HL-60/S4 treated with retinoic acid at 250 ng/mL for 4 days and 3 days (cell line): ENCODE data around the gene SLC25A13.
"Not testable (repeated sequence)": the region's sequence is repeated elsewhere in the genome, so short reads cannot be mapped to it uniquely, and the experiment has no call there.

Experiments
- in situ Hi-C: fragments of 300-500 bp; cut with MboI; formaldehyde crosslinking; loops from 2 replicates; pipeline ENCODE4 v1.7.0; 2022; ENCODE audit warnings: low sequenced_read_pairs

Gene SLC25A13

GRCh38 chr7:96174812-96175211 is 147.1 kb downstream of the SLC25A13 start:
- in situ Hi-C loops: no loop called here

GRCh38 chr7:96173781-96174180 is 148.1 kb downstream of the SLC25A13 start:
- in situ Hi-C loops: no loop called here

- in situ Hi-C loops: no loop called here
Observed at GRCh38 chr7:96169439-96169838, 152.5 kb downstream of the SLC25A13 start.

- in situ Hi-C loops: no loop called here
Observed at GRCh38 chr7:96167424-96167823, 154.5 kb downstream of the SLC25A13 start.

- in situ Hi-C loops: no loop called here
Observed at GRCh38 chr7:96161897-96162296, 160.0 kb downstream of the SLC25A13 start.

GRCh38 chr7:96157856-96158255 is 164.0 kb downstream of the SLC25A13 start:
- in situ Hi-C loops: no loop called here

- in situ Hi-C loops: not testable (repeated sequence)
Observed at GRCh38 chr7:96154506-96154905, 167.4 kb downstream of the SLC25A13 start.

- in situ Hi-C loops: no loop called here
Observed at GRCh38 chr7:96152706-96153105, 169.2 kb downstream of the SLC25A13 start.

GRCh38 chr7:96151889-96152288 is 170.0 kb downstream of the SLC25A13 start:
- in situ Hi-C loops: no loop called here

- in situ Hi-C loops: no loop called here
Observed at GRCh38 chr7:96144260-96144526, 177.7 kb downstream of the SLC25A13 start.

- in situ Hi-C loops: no loop called here
Observed at GRCh38 chr7:96143495-96144259, 178.2 kb downstream of the SLC25A13 start.

GRCh38 chr7:96136600-96137239 is 185.2 kb downstream of the SLC25A13 start:
- in situ Hi-C loops: no loop called here

GRCh38 chr7:96135241-96135640 is 186.7 kb downstream of the SLC25A13 start:
- in situ Hi-C loops: no loop called here

GRCh38 chr7:96131525-96131924 is 190.4 kb downstream of the SLC25A13 start:
- in situ Hi-C loops: no loop called here

GRCh38 chr7:96127746-96128145 is 194.2 kb downstream of the SLC25A13 start:
- in situ Hi-C loops: no loop called here

- in situ Hi-C loops: no loop called here
Observed at GRCh38 chr7:96126382-96126781, 195.5 kb downstream of the SLC25A13 start.

- in situ Hi-C loops: no loop called here
Observed at GRCh38 chr7:96122746-96123145, 199.2 kb downstream of the SLC25A13 start.

- in situ Hi-C loops: no loop called here
Observed at GRCh38 chr7:96121752-96122151, 200.1 kb downstream of the SLC25A13 start.

GRCh38 chr7:96120445-96121225 is 201.3 kb downstream of the SLC25A13 start:
- in situ Hi-C loops: no loop called here

- in situ Hi-C loops: no loop called here
Observed at GRCh38 chr7:96118449-96119001, 203.4 kb downstream of the SLC25A13 start.

- in situ Hi-C loops: no loop called here
Observed at GRCh38 chr7:96116173-96116572, 205.7 kb downstream of the SLC25A13 start.

GRCh38 chr7:96114190-96114589 is 207.7 kb downstream of the SLC25A13 start:
- in situ Hi-C loops: no loop called here
